Measurements from ENCODE around the gene BCL11B.
"Not testable (repeated sequence)": the region's sequence is repeated elsewhere in the genome, so short reads cannot be mapped to it uniquely, and the experiment has no call there.

Gene BCL11B

GRCh38 chr14:99188731-99189191 is 83.2 kb downstream of the BCL11B start:
- Histone ChIP-seq H2BK5ac (ENCODE audit: low read depth, low read length, poor library complexity, severe bottlenecking) (no peak overlapping the region), H4K91ac (ENCODE audit: low read length) (no peak overlapping the region), H3K27ac (ENCODE audit: low read length, poor library complexity, severe bottlenecking) (no peak overlapping the region), H3K23ac (ENCODE audit: low read length in 2 of 2) (no peak overlapping the region), H2BK12ac (ENCODE audit: low read length in 2 of 2) (no peak overlapping the region), H3K9ac (ENCODE audit: low read length) (no peak overlapping the region), H2AFZ (ENCODE audit: low read depth, low read length) (no peak overlapping the region), H2AK5ac (ENCODE audit: low read length, severe bottlenecking) (no peak overlapping the region), H2BK120ac (ENCODE audit: low read depth, low read length) (no peak overlapping the region), H2BK15ac (ENCODE audit: low read depth, poor library complexity, severe bottlenecking) (no peak overlapping the region), H3K14ac (ENCODE audit: low read length in 2 of 2) (no peak overlapping the region), H3K79me1 (replicated peaks; ENCODE audit: low read length, poor library complexity, severe bottlenecking) (no peaks in the 10 kb centered on the region), H3K9me3 (ENCODE audit: control insufficient read depth, low read length) (no peaks in the 10 kb centered on the region), H4K8ac (ENCODE audit: low read length) (no peak overlapping the region), H3K4me3 (ENCODE audit: insufficient read depth in 1 of 2, low read depth in 1 of 2, low read length in 2 of 2) (no peak overlapping the region), H3K4me1 (ENCODE audit: control insufficient read depth, insufficient read depth, low read depth, low read length) (no peaks in the 10 kb centered on the region), H3K36me3 (ENCODE audit: control insufficient read depth in 1 of 2, insufficient read depth in 2 of 2, low read depth in 1 of 2, low read length in 2 of 2) (no peaks in the 10 kb centered on the region), H3K4me2 (ENCODE audit: low read length, poor library complexity, severe bottlenecking) (no peak overlapping the region), H3K4ac (ENCODE audit: low read depth in 1 of 2, low read length in 2 of 2) (no peak overlapping the region), H3K27me3 (ENCODE audit: control insufficient read depth in 1 of 2, insufficient read depth in 1 of 2, low read length in 2 of 2) (peaks cover 0 to 27% of the 10 kb centered on the region in 2 experiments), H3K18ac (ENCODE audit: low read depth in 1 of 2, low read length in 2 of 2) (no peak overlapping the region)
- no peak for DNase-seq
- 67% methylated on average over 19 of the region's 19 CpGs for WGBS

- Histone ChIP-seq H3K14ac (ENCODE audit: low read length in 2 of 2) (no peak overlapping the region), H4K8ac (ENCODE audit: low read length) (no peak overlapping the region), H2BK5ac (ENCODE audit: low read depth, low read length, poor library complexity, severe bottlenecking) (no peak overlapping the region), H2AK5ac (ENCODE audit: low read length, severe bottlenecking) (no peak overlapping the region), H2BK12ac (ENCODE audit: low read length in 2 of 2) (no peak overlapping the region), H3K4ac (ENCODE audit: low read depth in 1 of 2, low read length in 2 of 2) (no peak overlapping the region), H3K4me3 (ENCODE audit: insufficient read depth in 1 of 2, low read depth in 1 of 2, low read length in 2 of 2) (no peak overlapping the region), H3K27ac (ENCODE audit: low read length, poor library complexity, severe bottlenecking) (no peak overlapping the region), H3K18ac (ENCODE audit: low read depth in 1 of 2, low read length in 2 of 2) (no peak overlapping the region), H2BK120ac (ENCODE audit: low read depth, low read length) (no peak overlapping the region), H3K27me3 (ENCODE audit: control insufficient read depth in 1 of 2, insufficient read depth in 1 of 2, low read length in 2 of 2) (peaks cover 0 to 23% of the 10 kb centered on the region in 2 experiments), H3K9me3 (ENCODE audit: control insufficient read depth, low read length) (no peaks in the 10 kb centered on the region), H3K4me2 (ENCODE audit: low read length, poor library complexity, severe bottlenecking) (no peak overlapping the region), H2AFZ (ENCODE audit: low read depth, low read length) (no peak overlapping the region), H4K91ac (ENCODE audit: low read length) (no peak overlapping the region), H3K23ac (ENCODE audit: low read length in 2 of 2) (no peak overlapping the region), H2BK15ac (ENCODE audit: low read depth, poor library complexity, severe bottlenecking) (no peak overlapping the region), H3K9ac (ENCODE audit: low read length) (no peak overlapping the region), H3K36me3 (ENCODE audit: control insufficient read depth in 1 of 2, insufficient read depth in 2 of 2, low read depth in 1 of 2, low read length in 2 of 2) (no peaks in the 10 kb centered on the region), H3K4me1 (ENCODE audit: control insufficient read depth, insufficient read depth, low read depth, low read length) (no peaks in the 10 kb centered on the region), H3K79me1 (replicated peaks; ENCODE audit: low read length, poor library complexity, severe bottlenecking) (no peaks in the 10 kb centered on the region)
- DNase-seq: no peak
- WGBS: 91% methylated on average over 3 of the region's 8 CpGs
These were observed 84.1 kb downstream of the BCL11B start for GRCh38 chr14:99187858-99188257.

- no peak overlapping the region for H3K4me2 ChIP-seq (ENCODE audit: low read length, poor library complexity, severe bottlenecking)
- H3K9ac ChIP-seq (ENCODE audit: low read length): no peak overlapping the region
- WGBS: 84% methylated on average over 15 of the region's 16 CpGs
- no peak overlapping the region for H2BK15ac ChIP-seq (ENCODE audit: low read depth, poor library complexity, severe bottlenecking)
- no peak overlapping the region for H3K18ac ChIP-seq (ENCODE audit: low read depth in 1 of 2, low read length in 2 of 2)
- no peaks in the 10 kb centered on the region for H3K36me3 ChIP-seq (ENCODE audit: control insufficient read depth in 1 of 2, insufficient read depth in 2 of 2, low read depth in 1 of 2, low read length in 2 of 2)
- no peak overlapping the region for H3K4me3 ChIP-seq (ENCODE audit: insufficient read depth in 1 of 2, low read depth in 1 of 2, low read length in 2 of 2)
- H3K4me1 ChIP-seq (ENCODE audit: control insufficient read depth, insufficient read depth, low read depth, low read length): no peaks in the 10 kb centered on the region
- H4K8ac ChIP-seq (ENCODE audit: low read length): no peak overlapping the region
- H2BK120ac ChIP-seq (ENCODE audit: low read depth, low read length): no peak overlapping the region
- DNase-seq: no peak
- H4K91ac ChIP-seq (ENCODE audit: low read length): no peak overlapping the region
- H3K27me3 ChIP-seq (ENCODE audit: control insufficient read depth in 1 of 2, insufficient read depth in 1 of 2, low read length in 2 of 2): peaks cover 0 to 15% of the 10 kb centered on the region in 2 experiments
- no peak overlapping the region for H2AK5ac ChIP-seq (ENCODE audit: low read length, severe bottlenecking)
- H3K14ac ChIP-seq (ENCODE audit: low read length in 2 of 2): no peak overlapping the region
- no peak overlapping the region for H3K23ac ChIP-seq (ENCODE audit: low read length in 2 of 2)
- H2BK12ac ChIP-seq (ENCODE audit: low read length in 2 of 2): no peak overlapping the region
- no peak overlapping the region for H3K27ac ChIP-seq (ENCODE audit: low read length, poor library complexity, severe bottlenecking)
- no peak overlapping the region for H2BK5ac ChIP-seq (ENCODE audit: low read depth, low read length, poor library complexity, severe bottlenecking)
- H3K79me1 ChIP-seq (replicated peaks; ENCODE audit: low read length, poor library complexity, severe bottlenecking): no peaks in the 10 kb centered on the region
- H3K4ac ChIP-seq (ENCODE audit: low read depth in 1 of 2, low read length in 2 of 2): no peak overlapping the region
- no peaks in the 10 kb centered on the region for H3K9me3 ChIP-seq (ENCODE audit: control insufficient read depth, low read length)
- H2AFZ ChIP-seq (ENCODE audit: low read depth, low read length): no peak overlapping the region
These were observed 84.9 kb downstream of the BCL11B start for GRCh38 chr14:99186956-99187690.

GRCh38 chr14:99186336-99186735 is 85.7 kb downstream of the BCL11B start:
- H3K23ac ChIP-seq (ENCODE audit: low read length in 2 of 2); H3K18ac ChIP-seq (ENCODE audit: low read depth in 1 of 2, low read length in 2 of 2); H3K4ac ChIP-seq (ENCODE audit: low read depth in 1 of 2, low read length in 2 of 2); H3K14ac ChIP-seq (ENCODE audit: low read length in 2 of 2); H3K4me3 ChIP-seq (ENCODE audit: insufficient read depth in 1 of 2, low read depth in 1 of 2, low read length in 2 of 2); H3K4me1 ChIP-seq (ENCODE audit: control insufficient read depth, insufficient read depth, low read depth, low read length); H2BK12ac ChIP-seq (ENCODE audit: low read length in 2 of 2); H3K36me3 ChIP-seq (ENCODE audit: control insufficient read depth in 1 of 2, insufficient read depth in 2 of 2, low read depth in 1 of 2, low read length in 2 of 2); H2BK5ac ChIP-seq (ENCODE audit: low read depth, low read length, poor library complexity, severe bottlenecking); H2AK5ac ChIP-seq (ENCODE audit: low read length, severe bottlenecking); H3K79me1 ChIP-seq (replicated peaks; ENCODE audit: low read length, poor library complexity, severe bottlenecking); H2BK15ac ChIP-seq (ENCODE audit: low read depth, poor library complexity, severe bottlenecking); H2AFZ ChIP-seq (ENCODE audit: low read depth, low read length); H4K91ac ChIP-seq (ENCODE audit: low read length); H3K9me3 ChIP-seq (ENCODE audit: control insufficient read depth, low read length); DNase-seq; H2BK120ac ChIP-seq (ENCODE audit: low read depth, low read length); H4K8ac ChIP-seq (ENCODE audit: low read length); H3K9ac ChIP-seq (ENCODE audit: low read length); H3K27ac ChIP-seq (ENCODE audit: low read length, poor library complexity, severe bottlenecking); H3K4me2 ChIP-seq (ENCODE audit: low read length, poor library complexity, severe bottlenecking): not testable (repeated sequence)
- peaks cover 0 to 15% of the 10 kb centered on the region in 2 experiments for H3K27me3 ChIP-seq (ENCODE audit: control insufficient read depth in 1 of 2, insufficient read depth in 1 of 2, low read length in 2 of 2)
- WGBS: 87% methylated on average over 7 of the region's 8 CpGs

Measured in mesenchymal stem cell (in vitro differentiated cells and primary cell).